BJ (cell line): ENCODE measurements around the gene PCYT1A. TPM values are rescaled to one million over a fixed set of nuclear protein-coding genes. Genes with fewer than 3 reads are reported as not detected.

ENCODE experiments used
- CTCF ChIA-PET: fragments of 350-600 bp; formaldehyde crosslinking; extraction: SDS; loops from one replicate; lab custom pipeline; 2021; ENCODE audit warnings: antibody characterized with exemption, inconsistent platforms; lab: Yijun Ruan, JAX
- POLR2A ChIA-PET: fragments of 300-600 bp; sonication (Branson Sonifier 250); formaldehyde crosslinking; extraction: SDS; loops from one replicate; lab custom pipeline; 2021; ENCODE audit warnings: antibody characterized with exemption; lab: Charles Lee
- DNase-seq: peaks from one replicate; pipeline ENCODE4 v3.0.0-alpha.2; 2011; ENCODE audit warnings: low read depth
- H3K27me3 ChIP-seq: 2 replicates; pipeline ENCODE4 v1.6.0; 2011; ENCODE audit warnings: low read length; ENCODE audit not compliant: control insufficient read depth, insufficient read depth
- H3K36me3 ChIP-seq: 2 replicates; pipeline ENCODE4 v1.5.1; 2011; ENCODE audit warnings: low read length; ENCODE audit not compliant: control insufficient read depth, insufficient read depth
- H3K4me3 ChIP-seq: 2 replicates; pipeline ENCODE4 v1.5.1; 2011; ENCODE audit warnings: low read depth, mild to moderate bottlenecking, control low read depth, low read length
- polyA plus RNA-seq: library from polyadenylated mRNA; depleted of rRNA; stranded (reverse); fragments of >200 nt; gene quantifications from 2 replicates; pipeline ENCODE4 v1.2.3, GENCODE V29; 2011
- TF ChIP-seq, protein P1 (sequence below): IDR thresholded peaks from 2 replicates; pipeline ENCODE4 v1.5.1; 2011; ENCODE audit warnings: low read depth, mild to moderate bottlenecking, control low read depth, inconsistent platforms, low read length, moderate library complexity; ENCODE audit not compliant: insufficient read depth

PCYT1A gene
- polyA plus RNA-seq, 1 experiment: 75.0 TPM

GRCh38 chr3:196225763-196226364 lies 61.7 kb downstream of the PCYT1A start:
- no peak for DNase-seq
- Histone ChIP-seq H3K4me3 (no peak overlapping the region), H3K36me3 (no peaks in the 10 kb centered on the region), H3K27me3 (peaks cover 2% of the 10 kb centered on the region; the same call in 1 of the 2 replicates)
- TF ChIP-seq, protein P1, sequence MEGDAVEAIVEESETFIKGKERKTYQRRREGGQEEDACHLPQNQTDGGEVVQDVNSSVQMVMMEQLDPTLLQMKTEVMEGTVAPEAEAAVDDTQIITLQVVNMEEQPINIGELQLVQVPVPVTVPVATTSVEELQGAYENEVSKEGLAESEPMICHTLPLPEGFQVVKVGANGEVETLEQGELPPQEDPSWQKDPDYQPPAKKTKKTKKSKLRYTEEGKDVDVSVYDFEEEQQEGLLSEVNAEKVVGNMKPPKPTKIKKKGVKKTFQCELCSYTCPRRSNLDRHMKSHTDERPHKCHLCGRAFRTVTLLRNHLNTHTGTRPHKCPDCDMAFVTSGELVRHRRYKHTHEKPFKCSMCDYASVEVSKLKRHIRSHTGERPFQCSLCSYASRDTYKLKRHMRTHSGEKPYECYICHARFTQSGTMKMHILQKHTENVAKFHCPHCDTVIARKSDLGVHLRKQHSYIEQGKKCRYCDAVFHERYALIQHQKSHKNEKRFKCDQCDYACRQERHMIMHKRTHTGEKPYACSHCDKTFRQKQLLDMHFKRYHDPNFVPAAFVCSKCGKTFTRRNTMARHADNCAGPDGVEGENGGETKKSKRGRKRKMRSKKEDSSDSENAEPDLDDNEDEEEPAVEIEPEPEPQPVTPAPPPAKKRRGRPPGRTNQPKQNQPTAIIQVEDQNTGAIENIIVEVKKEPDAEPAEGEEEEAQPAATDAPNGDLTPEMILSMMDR: no peak
- POLR2A ChIA-PET: no interaction called here
- CTCF ChIA-PET: no interaction called here

- Histone ChIP-seq H3K4me3 (no peak overlapping the region), H3K36me3 (no peaks in the 10 kb centered on the region), H3K27me3 (peaks cover 2% of the 10 kb centered on the region; the same call in 1 of the 2 replicates)
- CTCF ChIA-PET: interaction anchor here (0.8 to 1.1 kb wide), 2 partner anchors 28 to 29 kb away, joined by 3 read pairs; no protein-coding TSS in a partner anchor
- POLR2A ChIA-PET: no interaction called here
- no peak for DNase-seq
- TF ChIP-seq, protein P1: no peak
Observed at GRCh38 chr3:196225086-196225485, 62.4 kb downstream of the PCYT1A start.

DNA sequence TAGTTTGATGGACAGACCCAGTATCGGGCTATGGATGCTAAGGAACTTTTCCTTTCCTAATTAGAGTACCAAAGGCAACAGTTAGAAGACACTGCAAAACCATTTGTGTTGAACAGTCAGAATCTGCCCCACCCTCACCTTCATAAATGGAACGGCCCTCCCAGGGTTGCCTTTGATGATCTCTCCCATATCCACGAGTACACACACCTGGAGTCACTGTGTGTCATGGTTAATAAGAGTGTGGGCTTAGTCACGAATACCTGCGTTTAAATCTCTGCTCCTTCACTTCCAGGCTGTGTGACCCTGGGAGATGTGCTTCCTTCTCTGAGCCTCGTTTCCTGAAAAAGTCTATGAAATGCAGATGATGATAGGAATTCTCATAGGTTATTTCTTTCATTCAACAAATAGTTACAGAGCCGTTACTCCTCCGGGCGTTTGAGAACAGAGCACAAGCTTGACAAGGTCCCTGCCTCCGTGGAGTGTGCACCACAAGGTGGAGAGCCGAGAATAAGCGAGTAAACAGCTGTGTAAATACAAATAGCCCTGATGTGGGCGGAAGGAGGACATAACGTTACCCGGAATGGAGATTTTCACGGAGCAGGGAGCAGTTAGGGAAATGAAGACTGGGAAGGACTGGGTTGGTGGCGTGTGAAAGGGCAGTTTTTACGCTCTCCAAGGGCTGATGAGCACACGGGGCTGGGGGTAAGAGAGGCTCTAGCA lies 64.5 kb downstream of the PCYT1A start:
- Histone ChIP-seq H3K36me3 (no peaks in the 10 kb centered on the region), H3K27me3 (peaks cover 2% of the 10 kb centered on the region; the same call in 1 of the 2 replicates), H3K4me3 (no peak overlapping the region)
- DNase-seq: no peak
- ChIA-PET CTCF (no interaction called here), POLR2A (no interaction called here)
- TF ChIP-seq, protein P1: no peak

- TF ChIP-seq, protein P1: no peak
- Histone ChIP-seq H3K27me3 (peaks cover 2% of the 10 kb centered on the region; the same call in 1 of the 2 replicates), H3K36me3 (no peaks in the 10 kb centered on the region), H3K4me3 (no peak overlapping the region)
- ChIA-PET POLR2A (no interaction called here), CTCF (no interaction called here)
- DNase-seq: no peak
Observed at GRCh38 chr3:196220991-196221390, 66.5 kb downstream of the PCYT1A start.

DNA sequence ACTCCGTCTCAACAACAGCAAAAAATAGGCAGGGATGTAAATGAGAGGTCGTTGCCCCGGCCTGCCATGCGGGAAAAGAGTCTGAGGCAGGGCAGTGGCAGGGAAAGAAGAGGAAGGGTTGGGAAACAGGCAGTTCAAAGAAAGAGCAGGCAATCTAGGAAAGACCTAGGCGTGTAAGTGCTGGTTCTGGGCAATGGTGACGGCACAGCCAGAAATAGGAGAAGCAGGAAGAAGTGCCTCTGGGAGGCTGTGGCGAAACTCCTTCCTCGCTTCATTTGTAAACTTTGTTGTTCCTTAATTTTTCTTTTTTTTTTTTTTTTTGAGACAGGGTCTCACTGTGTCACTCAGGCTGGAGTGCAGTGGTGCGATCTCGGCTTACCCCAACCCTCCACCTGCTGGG lies 66.9 kb downstream of the PCYT1A start:
- POLR2A ChIA-PET: no interaction called here
- CTCF ChIA-PET: no interaction called here

More for the DNA sequence above, 66.9 kb downstream of the PCYT1A start:
- Histone ChIP-seq H3K36me3 (no peaks in the 10 kb centered on the region), H3K27me3 (peaks cover 2% of the 10 kb centered on the region; the same call in 1 of the 2 replicates), H3K4me3 (no peak overlapping the region)
- no peak for DNase-seq
- TF ChIP-seq, protein P1: no peak
